Measurements from ENCODE around the gene RAB12. TPM values are rescaled to one million over a fixed set of nuclear protein-coding genes. Genes with fewer than 3 reads are reported as not detected.
A peak's percentile ranks its signal among the peaks of the same experiment; 100 is the strongest.
"Not testable (repeated sequence)": the region's sequence is repeated elsewhere in the genome, so short reads cannot be mapped to it uniquely, and the experiment has no call there.

Gene RAB12, protein sequence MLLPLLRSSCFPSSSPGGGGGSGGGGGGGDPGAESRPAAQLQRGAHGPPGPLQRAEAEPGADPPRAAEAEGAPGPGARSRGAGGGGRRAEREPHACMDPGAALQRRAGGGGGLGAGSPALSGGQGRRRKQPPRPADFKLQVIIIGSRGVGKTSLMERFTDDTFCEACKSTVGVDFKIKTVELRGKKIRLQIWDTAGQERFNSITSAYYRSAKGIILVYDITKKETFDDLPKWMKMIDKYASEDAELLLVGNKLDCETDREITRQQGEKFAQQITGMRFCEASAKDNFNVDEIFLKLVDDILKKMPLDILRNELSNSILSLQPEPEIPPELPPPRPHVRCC
- polyA plus RNA-seq, result 27.5 TPM
- long read RNA-seq, donor 1, partial matches to known transcripts, result 0 of 2 reads
- long read RNA-seq, donor 1, other reads (novel, unspliced or antisense), result 0 of 2 reads
- long read RNA-seq, donor 2, transcript RAB12-203 (6 exons, 2,145 nt), result major isoform, 5 of 5 reads
- long read RNA-seq, donor 2, partial matches to known transcripts, result 0 of 5 reads
- long read RNA-seq, donor 2, other reads (novel, unspliced or antisense), result 0 of 5 reads
- long read RNA-seq, donor 3, result 0 reads
- long read RNA-seq, donor 4, result 0 reads
- long read RNA-seq, donor 5, partial matches to known transcripts, result 0 of 4 reads
- long read RNA-seq, donor 5, other reads (novel, unspliced or antisense), result 0 of 4 reads
- long read RNA-seq, donor 6, transcript RAB12-203 (6 exons, 2,145 nt), result major isoform, 6 of 34 reads
- long read RNA-seq, donor 6, partial matches to known transcripts, result 28 of 34 reads
- long read RNA-seq, donor 6, other reads (novel, unspliced or antisense), result 0 of 34 reads
- long read RNA-seq, donor 7, partial matches to known transcripts, result 0 of 2 reads
- long read RNA-seq, donor 7, other reads (novel, unspliced or antisense), result 0 of 2 reads
- long read RNA-seq, donor 8, transcript RAB12-203 (6 exons, 2,145 nt), result major isoform, 7 of 7 reads
- long read RNA-seq, donor 8, partial matches to known transcripts, result 0 of 7 reads
- long read RNA-seq, donor 8, other reads (novel, unspliced or antisense), result 0 of 7 reads
- long read RNA-seq, donor 9, partial matches to known transcripts, result 0 of 2 reads
- long read RNA-seq, donor 9, other reads (novel, unspliced or antisense), result 0 of 2 reads
- long read RNA-seq, donor 10, transcript RAB12-203 (6 exons, 2,145 nt), result major isoform, 5 of 5 reads
- long read RNA-seq, donor 10, partial matches to known transcripts, result 0 of 5 reads
- long read RNA-seq, donor 10, other reads (novel, unspliced or antisense), result 0 of 5 reads
- long read RNA-seq, donor 11, partial matches to known transcripts, result 0 of 3 reads
- long read RNA-seq, donor 11, other reads (novel, unspliced or antisense), result 0 of 3 reads

DNA sequence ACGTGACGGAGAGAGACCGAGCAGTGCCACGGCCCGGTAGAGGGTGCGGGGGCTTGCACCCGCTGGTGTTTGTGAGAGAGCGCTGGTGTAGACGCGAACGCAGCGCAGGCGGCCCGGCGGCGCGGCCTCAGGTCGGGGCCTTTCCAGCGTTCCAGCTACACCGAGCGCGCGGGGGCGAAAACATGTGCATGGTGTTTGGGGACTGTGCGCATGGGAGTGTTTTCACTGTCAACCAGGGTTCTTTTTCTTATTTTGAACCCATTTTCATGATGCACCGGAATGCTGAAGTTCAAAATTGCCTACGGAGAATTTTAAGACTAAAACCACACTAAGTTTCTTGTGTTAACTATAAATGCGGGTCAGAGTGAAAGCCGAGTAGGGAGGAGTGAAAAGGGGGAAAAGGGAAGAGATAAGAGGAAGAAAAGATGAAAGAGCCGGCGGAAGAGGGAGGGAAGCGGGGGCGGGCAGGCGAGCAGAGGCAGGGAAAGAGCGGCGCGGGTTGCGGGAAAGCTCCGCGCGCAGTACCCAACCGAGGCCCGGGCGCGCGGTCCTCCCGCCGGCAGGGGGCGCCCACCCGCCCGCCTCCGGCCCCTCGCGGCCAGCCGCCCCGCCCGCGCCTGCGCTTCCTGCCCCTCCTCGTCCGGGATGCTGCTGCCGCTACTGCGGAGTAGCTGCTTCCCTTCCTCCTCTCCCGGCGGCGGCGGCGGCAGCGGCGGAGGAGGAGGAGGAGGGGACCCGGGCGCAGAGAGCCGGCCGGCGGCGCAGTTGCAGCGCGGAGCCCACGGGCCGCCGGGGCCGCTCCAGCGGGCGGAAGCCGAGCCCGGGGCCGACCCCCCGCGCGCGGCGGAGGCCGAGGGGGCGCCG lies at the start of gene RAB12:
RAB12 (plus strand) TSS at position 643 of the 864 bp plus-strand sequence; CDS start at position 646, 3 bp downstream.
- H3K36me3 ChIP-seq (ENCODE audit: control insufficient read depth, insufficient read depth, low read length), result peaks cover 6% of the 10 kb centered on the region
- WGBS (ENCODE audit: insufficient coverage, low lambda C conversion rate), result no CpG with 5 or more reads among the region's 95 CpGs

DNA sequence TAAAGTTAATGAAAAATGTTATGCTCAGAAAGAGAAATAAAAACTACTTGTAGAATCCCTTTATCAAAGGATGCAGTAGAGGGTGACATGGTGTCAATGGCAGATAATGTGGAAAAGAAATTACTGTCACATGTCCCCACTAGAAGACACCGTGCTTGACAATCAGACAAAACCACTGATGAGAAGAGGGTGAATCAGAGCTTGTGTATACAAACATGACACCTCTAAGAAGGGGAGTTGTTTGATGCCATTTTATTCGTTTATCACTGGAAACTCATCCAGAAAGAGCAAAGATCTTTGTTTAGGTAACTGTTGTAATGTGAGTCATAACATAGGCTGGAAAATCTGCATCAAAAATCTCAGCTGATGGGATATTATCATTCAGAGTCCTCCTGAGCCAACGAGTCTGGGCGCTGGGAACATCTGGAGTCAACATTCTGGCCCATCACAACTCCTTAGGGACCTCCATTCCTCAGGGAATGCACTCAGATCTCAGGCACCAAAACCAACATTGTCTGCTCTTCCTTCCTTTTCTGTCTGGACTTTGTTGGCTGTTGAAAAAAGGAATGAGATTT lies 49.5 kb upstream of the RAB12 start:
- Histone ChIP-seq H3K4me1 (ENCODE audit: control insufficient read depth, insufficient read depth, low read length) (no peaks in the 10 kb centered on the region), H3K27me3 (ENCODE audit: control insufficient read depth, insufficient read depth, low read length) (no peaks in the 10 kb centered on the region), H3K4me3 (ENCODE audit: low read length) (no peak overlapping the region), H3K27ac (ENCODE audit: low read length) (no peak overlapping the region), H3K9me3 (ENCODE audit: control insufficient read depth, low read depth, low read length) (no peaks in the 10 kb centered on the region), H3K36me3 (ENCODE audit: control insufficient read depth, insufficient read depth, low read length) (no peaks in the 10 kb centered on the region)
- DNase-seq, result no peak
- 63% methylated on average over 2 of the region's 4 CpGs for WGBS (ENCODE audit: insufficient coverage, low lambda C conversion rate)

More for the DNA sequence above, at the start of gene RAB12:
- Histone ChIP-seq H3K4me3 (ENCODE audit: low read length) (peak within 1 kb of the TSS; percentile 82), H3K4me1 (ENCODE audit: control insufficient read depth, insufficient read depth, low read length) (peaks cover 8% of the 10 kb centered on the region), H3K9me3 (ENCODE audit: control insufficient read depth, low read depth, low read length) (no peaks in the 10 kb centered on the region), H3K27me3 (ENCODE audit: control insufficient read depth, insufficient read depth, low read length) (peaks cover 22% of the 10 kb centered on the region), H3K27ac (ENCODE audit: low read length) (peak within 1 kb of the TSS; percentile 45)
- DNase-seq, result peak; percentile 73 to 89

DNA sequence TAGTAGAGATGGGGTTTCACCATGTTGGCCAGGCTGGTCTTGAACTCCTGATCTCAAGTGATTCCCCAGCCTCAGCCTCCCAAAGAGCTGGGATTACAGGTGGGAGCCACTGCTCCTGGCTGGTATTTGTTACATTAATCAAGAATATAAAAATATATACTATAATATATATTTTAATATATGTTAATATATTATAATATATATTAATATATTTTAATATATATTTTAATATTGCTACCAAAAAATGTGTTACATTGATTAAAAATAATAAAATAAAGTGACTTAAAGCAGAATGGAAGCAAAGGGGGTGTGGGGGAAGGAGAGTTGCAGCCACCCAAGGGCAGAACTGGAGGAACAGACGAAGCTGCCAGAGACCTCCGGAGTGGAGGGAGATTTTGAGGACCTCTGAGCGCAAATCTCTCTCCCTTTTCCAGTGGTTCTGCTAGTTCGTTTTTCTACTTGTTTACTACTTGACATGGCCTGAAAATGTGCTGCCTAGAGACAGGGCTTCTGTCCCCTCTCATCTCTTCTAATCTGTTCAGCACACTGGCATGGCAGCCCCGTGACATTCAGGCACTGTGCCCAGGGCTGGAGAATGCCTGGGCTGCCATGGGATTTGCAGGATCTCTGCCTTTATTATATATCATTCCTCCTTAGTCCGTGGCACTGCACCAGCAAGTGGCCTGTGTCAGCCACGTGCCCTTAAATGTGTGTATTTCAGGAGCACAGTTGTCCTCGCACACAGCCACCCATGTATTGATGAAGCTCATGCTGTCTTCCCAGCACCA lies 47.9 kb upstream of the RAB12 start:
- H3K36me3 ChIP-seq (ENCODE audit: control insufficient read depth, insufficient read depth, low read length), result no peaks in the 10 kb centered on the region
- no peaks in the 10 kb centered on the region for H3K27me3 ChIP-seq (ENCODE audit: control insufficient read depth, insufficient read depth, low read length)
- WGBS (ENCODE audit: insufficient coverage, low lambda C conversion rate), result no CpG with 5 or more reads among the region's 8 CpGs
- no peak for DNase-seq
- H3K9me3 ChIP-seq (ENCODE audit: control insufficient read depth, low read depth, low read length), result no peaks in the 10 kb centered on the region
- no peak overlapping the region for H3K4me3 ChIP-seq (ENCODE audit: low read length)
- no peak overlapping the region for H3K27ac ChIP-seq (ENCODE audit: low read length)
- no peaks in the 10 kb centered on the region for H3K4me1 ChIP-seq (ENCODE audit: control insufficient read depth, insufficient read depth, low read length)

DNA sequence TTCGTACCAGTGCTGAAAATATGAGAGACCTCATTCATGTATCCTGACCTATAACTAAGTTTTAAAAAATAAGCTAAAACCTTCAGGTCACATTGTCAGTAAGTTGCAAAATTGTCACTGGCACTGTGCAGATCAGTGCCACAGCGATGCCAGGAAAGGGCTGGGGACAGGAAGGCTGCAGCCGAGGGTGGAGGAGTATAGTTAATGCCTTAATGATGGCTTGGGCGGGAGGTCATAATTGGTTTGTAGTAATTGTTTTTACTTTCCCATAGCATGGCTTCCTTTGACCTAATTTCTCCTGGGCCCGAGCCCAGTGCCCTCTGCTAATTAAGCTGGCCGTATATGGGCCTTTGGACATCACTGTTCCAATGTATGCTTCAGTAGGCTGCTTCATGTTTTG lies 47.2 kb upstream of the RAB12 start:
- DNase-seq, result no peak
- Histone ChIP-seq H3K36me3 (ENCODE audit: control insufficient read depth, insufficient read depth, low read length) (no peaks in the 10 kb centered on the region), H3K27ac (ENCODE audit: low read length) (no peak overlapping the region), H3K4me3 (ENCODE audit: low read length) (no peak overlapping the region), H3K9me3 (ENCODE audit: control insufficient read depth, low read depth, low read length) (no peaks in the 10 kb centered on the region), H3K27me3 (ENCODE audit: control insufficient read depth, insufficient read depth, low read length) (no peaks in the 10 kb centered on the region), H3K4me1 (ENCODE audit: control insufficient read depth, insufficient read depth, low read length) (no peaks in the 10 kb centered on the region)
- no CpG with 5 or more reads among the region's 6 CpGs for WGBS (ENCODE audit: insufficient coverage, low lambda C conversion rate)

DNA sequence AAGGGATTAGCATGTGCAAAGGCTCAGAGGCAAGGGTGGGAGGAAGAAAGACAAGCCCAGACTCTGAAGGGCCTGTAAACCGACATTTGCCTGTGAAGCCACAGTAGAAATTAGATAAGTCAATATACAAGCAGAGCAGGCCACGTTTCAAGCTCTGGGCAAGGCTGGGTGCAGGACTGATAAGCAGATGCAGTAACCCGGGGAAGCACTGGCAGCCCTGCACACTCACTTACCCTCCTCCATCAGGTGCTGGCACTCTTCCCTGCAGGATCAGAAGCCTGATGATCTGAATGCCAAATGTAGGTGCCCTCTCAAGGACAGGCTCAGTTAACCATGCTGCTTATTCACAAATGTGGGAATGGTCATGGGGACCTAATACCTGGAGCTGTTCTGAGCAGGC lies 46.3 kb upstream of the RAB12 start:
- Histone ChIP-seq H3K36me3 (ENCODE audit: control insufficient read depth, insufficient read depth, low read length) (no peaks in the 10 kb centered on the region), H3K27ac (ENCODE audit: low read length) (no peak overlapping the region)
- DNase-seq, result no peak

DNA sequence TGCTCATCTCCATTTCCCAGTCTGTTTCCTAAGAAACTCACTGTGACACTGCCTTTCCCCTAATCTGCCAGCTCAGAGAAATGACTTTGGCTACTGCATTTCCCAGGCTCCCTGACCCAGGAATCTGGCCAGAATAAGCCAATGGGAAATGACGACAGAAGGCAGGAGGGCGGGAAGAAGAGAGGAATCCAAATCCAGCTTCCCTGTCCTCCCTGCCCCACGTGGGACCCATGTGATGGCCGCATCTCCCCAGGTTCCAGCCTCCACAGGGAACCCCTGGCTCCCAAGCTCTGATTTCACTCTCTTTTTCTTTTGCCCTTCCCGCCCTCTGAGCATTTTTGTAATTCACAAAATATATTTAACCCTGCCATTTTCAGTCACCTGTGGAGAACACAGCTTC lies 37.8 kb upstream of the RAB12 start:
- WGBS (ENCODE audit: insufficient coverage, low lambda C conversion rate), result 100% methylated on average over 1 of the region's 5 CpGs

More for the DNA sequence above, 46.3 kb upstream of the RAB12 start:
- no CpG with 5 or more reads among the region's 3 CpGs for WGBS (ENCODE audit: insufficient coverage, low lambda C conversion rate)
- H3K4me3 ChIP-seq (ENCODE audit: low read length), result no peak overlapping the region
- no peaks in the 10 kb centered on the region for H3K9me3 ChIP-seq (ENCODE audit: control insufficient read depth, low read depth, low read length)
- no peaks in the 10 kb centered on the region for H3K27me3 ChIP-seq (ENCODE audit: control insufficient read depth, insufficient read depth, low read length)
- H3K4me1 ChIP-seq (ENCODE audit: control insufficient read depth, insufficient read depth, low read length), result no peaks in the 10 kb centered on the region

DNA sequence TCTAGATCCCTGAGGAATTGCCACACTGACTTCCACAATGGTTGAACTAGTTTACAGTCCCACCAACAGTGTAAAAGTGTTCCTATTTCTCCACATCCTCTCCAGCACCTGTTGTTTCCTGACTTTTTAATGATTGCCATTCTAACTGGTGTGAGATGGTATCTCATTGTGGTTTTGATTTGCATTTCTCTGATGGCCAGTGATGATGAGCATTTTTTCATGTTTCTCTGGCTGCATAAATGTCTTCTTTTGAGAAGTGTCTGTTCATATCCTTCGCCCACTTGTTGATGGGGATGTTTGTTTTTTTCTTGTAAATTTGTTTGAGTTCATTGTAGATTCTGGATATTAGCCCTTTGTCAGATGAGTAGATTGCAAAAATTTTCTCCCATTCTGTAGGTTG lies 35.5 kb upstream of the RAB12 start:
- H3K4me1 ChIP-seq (ENCODE audit: control insufficient read depth, insufficient read depth, low read length); H3K9me3 ChIP-seq (ENCODE audit: control insufficient read depth, low read depth, low read length); DNase-seq; H3K27ac ChIP-seq (ENCODE audit: low read length); H3K4me3 ChIP-seq (ENCODE audit: low read length); H3K36me3 ChIP-seq (ENCODE audit: control insufficient read depth, insufficient read depth, low read length); H3K27me3 ChIP-seq (ENCODE audit: control insufficient read depth, insufficient read depth, low read length): not testable (repeated sequence)
- no CpG with 5 or more reads among the region's 1 CpG for WGBS (ENCODE audit: insufficient coverage, low lambda C conversion rate)

More for the DNA sequence above, 37.8 kb upstream of the RAB12 start:
- Histone ChIP-seq H3K27me3 (ENCODE audit: control insufficient read depth, insufficient read depth, low read length) (no peaks in the 10 kb centered on the region), H3K4me1 (ENCODE audit: control insufficient read depth, insufficient read depth, low read length) (no peaks in the 10 kb centered on the region), H3K36me3 (ENCODE audit: control insufficient read depth, insufficient read depth, low read length) (no peaks in the 10 kb centered on the region), H3K9me3 (ENCODE audit: control insufficient read depth, low read depth, low read length) (no peaks in the 10 kb centered on the region), H3K27ac (ENCODE audit: low read length) (no peak overlapping the region), H3K4me3 (ENCODE audit: low read length) (no peak overlapping the region)
- DNase-seq, result no peak

DNA sequence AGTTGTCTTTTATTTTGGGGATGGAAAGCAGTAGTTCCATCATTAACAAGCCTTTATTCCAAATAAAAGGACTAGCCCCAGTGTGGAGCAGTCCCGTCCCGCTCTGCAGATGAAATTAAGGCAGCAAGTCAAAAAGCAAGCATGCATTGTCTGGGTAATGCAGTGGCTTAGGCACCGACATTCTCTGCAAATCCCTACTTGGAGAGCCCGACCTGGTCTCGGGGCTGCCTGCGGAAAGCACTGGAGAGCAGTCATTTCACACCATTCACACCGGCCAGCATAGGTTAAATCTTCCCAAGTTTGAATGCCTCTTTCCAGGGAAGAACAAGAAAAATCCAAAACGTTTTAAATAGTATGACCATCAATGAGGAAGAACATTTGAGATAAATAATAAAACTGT lies 24.4 kb upstream of the RAB12 start:
- no peaks in the 10 kb centered on the region for H3K9me3 ChIP-seq (ENCODE audit: control insufficient read depth, low read depth, low read length)
- H3K27me3 ChIP-seq (ENCODE audit: control insufficient read depth, insufficient read depth, low read length), result peaks cover 3% of the 10 kb centered on the region
- H3K27ac ChIP-seq (ENCODE audit: low read length), result no peak overlapping the region
- 67% methylated on average over 3 of the region's 8 CpGs for WGBS (ENCODE audit: insufficient coverage, low lambda C conversion rate)
- no peaks in the 10 kb centered on the region for H3K36me3 ChIP-seq (ENCODE audit: control insufficient read depth, insufficient read depth, low read length)
- no peaks in the 10 kb centered on the region for H3K4me1 ChIP-seq (ENCODE audit: control insufficient read depth, insufficient read depth, low read length)
- DNase-seq, result no peak
- no peak overlapping the region for H3K4me3 ChIP-seq (ENCODE audit: low read length)

DNA sequence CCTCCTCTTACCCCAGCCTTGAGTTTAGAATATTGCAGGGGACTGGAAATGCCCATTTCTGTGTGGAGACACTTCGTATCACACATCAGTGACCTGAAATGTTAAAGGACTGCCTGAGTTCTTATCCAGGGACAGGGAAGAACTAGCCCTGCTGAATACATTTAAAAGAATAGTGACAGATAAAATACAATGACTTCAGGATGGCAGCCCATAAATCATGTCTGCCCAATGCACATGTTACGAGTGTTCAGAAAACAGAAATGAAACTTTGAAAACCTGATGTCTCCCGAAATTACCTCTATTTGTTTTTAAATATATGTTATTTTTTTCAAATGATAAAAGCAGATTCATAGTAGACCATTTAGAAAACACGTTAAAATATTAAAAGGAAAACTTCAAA lies 22.3 kb upstream of the RAB12 start:
- WGBS (ENCODE audit: insufficient coverage, low lambda C conversion rate), result 88% methylated on average over 2 of the region's 4 CpGs
- H3K27me3 ChIP-seq (ENCODE audit: control insufficient read depth, insufficient read depth, low read length), result peaks cover 3% of the 10 kb centered on the region
- H3K36me3 ChIP-seq (ENCODE audit: control insufficient read depth, insufficient read depth, low read length), result no peaks in the 10 kb centered on the region
- H3K27ac ChIP-seq (ENCODE audit: low read length), result no peak overlapping the region
- H3K4me3 ChIP-seq (ENCODE audit: low read length), result no peak overlapping the region
- no peaks in the 10 kb centered on the region for H3K9me3 ChIP-seq (ENCODE audit: control insufficient read depth, low read depth, low read length)
- no peaks in the 10 kb centered on the region for H3K4me1 ChIP-seq (ENCODE audit: control insufficient read depth, insufficient read depth, low read length)
- no peak for DNase-seq
